Pancreas (tissue), 10 donors: ENCODE data around the gene TRAPPC3L. TPM values are rescaled to one million over a fixed set of nuclear protein-coding genes. Genes with fewer than 3 reads are reported as not detected.

Experiments
- ATAC-seq, 4 donors: fragments of 200-7000 bp; cut with Tn5 transposase; one replicate each; pipeline versions ENCODE4 v1.8.0 to v1.9.1; 2020; ENCODE audit warnings: mild to moderate bottlenecking in 4 of 4, moderate library complexity in 4 of 4
- DNase-seq, 6 donors: peaks; one replicate each; pipeline ENCODE4 v3.0.0-alpha.2; 2020
- FAIRE-seq: peaks from 2 replicates; lab custom pipeline; 2012; peaks lifted over from hg19 to GRCh38; lab: Jason Lieb, UNC
- H3K27ac ChIP-seq, 4 donors: fragments of 200-600 bp; sonication (generic); 1 replicate in 3 of 4; 2 replicates in 1 of 4; pipeline versions ENCODE4 v1.5.0 to v1.8.0; 2020
- H3K27me3 ChIP-seq, 4 donors: fragments of 200-600 bp; one replicate each; pipeline ENCODE4 v1.8.0; 2021
- H3K36me3 ChIP-seq, 3 donors: fragments of 200-600 bp; sonication (generic) in 1 of 3; one replicate each; pipeline versions ENCODE4 v1.5.0 to v1.8.0; 2020 to 2021
- H3K4me1 ChIP-seq, 3 donors: fragments of 200-600 bp; one replicate each; pipeline ENCODE4 v1.8.0; 2021
- H3K4me3 ChIP-seq, 4 donors: fragments of 200-600 bp; sonication (generic) in 2 of 4; one replicate each; pipeline versions ENCODE4 v1.5.0 to v1.8.0; 2020 to 2021
- H3K9me3 ChIP-seq, 4 donors: fragments of 200-600 bp; one replicate each; pipeline ENCODE4 v1.8.0; 2021
- WGBS, 2 donors: extraction: QIAGEN DNeasy Blood & Tissue Kit; methylation state at CpG; one replicate each; pipeline ENCODE4 v1.1.7; 2013; 5-methylcytosine and 5-hydroxymethylcytosine counted together
- intact Hi-C, 3 donors: fragments of 100-400 bp; cut with DNase I; formaldehyde crosslinking; loops; one replicate each; pipeline versions ENCODE4 v1.11.1 to v1.14.2; 2022
- polyA plus RNA-seq, 2 donors: library from polyadenylated mRNA; stranded (reverse); fragments of 200-250 nt; gene quantifications; one replicate each; pipeline ENCODE4 v1.2.3, GENCODE V29; 2013
- total RNA-seq, 6 donors: library from RNA; stranded (reverse); fragmentation: NEBNext Ultra II Directional in 4 of 6; extraction: Animal tissue kit (Norgen Biotek cat#: 25700) in 4 of 6; gene quantifications; one replicate each; pipeline versions ENCODE4 v1.2.1 to v1.2.4, GENCODE V29; 2021 to 2023
- TF ChIP-seq, protein P1 (sequence below), 4 donors: fragments of 200-600 bp; sonication (generic) in 3 of 4; IDR thresholded peaks; one replicate each; pipeline versions ENCODE4 v1.5.0 to v1.8.0; 2021; ENCODE audit warnings: antibody characterized with exemption in 4 of 4
- donor health status: healthy with polysubstance abuse.
- donor health status: DM: no; HTN: no; CAD: no; lungs with moderate emphysema.
- donor health status: DM: no; HTN: no; CAD: no.
- donor health status: control.
- donor health status: control.
- donor health status: Bipolar disorder and iron deficiency.
- donor health status: DM: yes; HTN: yes; CAD: no.
- donor health status: DM: no; HTN: no; CAD: no.
- donor health status: DM: no; HTN: no; CAD: no.
- donor health status: DM: yes; HTN: yes; CAD: no.

TRAPPC3L gene
- total and polyA plus RNA-seq, 8 donors = 0.12 TPM; not detected in 7

DNA sequence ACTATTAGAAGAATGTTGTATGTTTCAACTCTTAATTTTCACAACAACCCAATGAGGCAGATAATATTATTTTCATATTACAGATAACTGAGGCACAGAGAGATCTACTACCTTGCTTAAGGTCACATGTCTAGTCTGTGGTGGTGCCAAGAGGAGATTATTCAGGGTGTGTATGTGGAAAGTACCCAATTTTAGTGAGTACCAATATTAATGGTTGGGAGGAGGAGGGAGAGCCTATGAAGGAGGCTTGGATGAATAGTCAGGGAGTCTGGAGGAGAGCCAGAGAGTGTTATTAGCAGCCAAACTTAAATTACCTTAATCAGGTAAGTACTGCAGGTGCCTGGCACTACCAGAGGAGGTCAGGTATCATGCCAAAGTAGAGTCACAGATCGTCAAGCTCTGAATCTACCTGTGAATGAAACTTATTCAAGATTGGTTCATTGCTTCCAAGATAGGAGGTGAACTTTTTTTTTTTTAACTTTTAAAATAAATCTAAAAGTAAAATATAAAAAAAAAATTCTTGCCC is 95.2 kb downstream of the TRAPPC3L start:
- no peak for FAIRE-seq
- Histone ChIP-seq H3K4me3 (no peak overlapping the region), H3K27me3 (no peaks in the 10 kb centered on the region), H3K36me3 (no peaks in the 10 kb centered on the region), H3K9me3 (no peaks in the 10 kb centered on the region), H3K27ac (no peak overlapping the region), H3K4me1 (peaks cover 0 to 14% (median 11%) of the 10 kb centered on the region in 3 donors)
- DNase-seq = no peak
- 8 to 19% methylated on average over 1 of the region's 1 CpG for WGBS, 2 donors
- TF ChIP-seq, protein P1, sequence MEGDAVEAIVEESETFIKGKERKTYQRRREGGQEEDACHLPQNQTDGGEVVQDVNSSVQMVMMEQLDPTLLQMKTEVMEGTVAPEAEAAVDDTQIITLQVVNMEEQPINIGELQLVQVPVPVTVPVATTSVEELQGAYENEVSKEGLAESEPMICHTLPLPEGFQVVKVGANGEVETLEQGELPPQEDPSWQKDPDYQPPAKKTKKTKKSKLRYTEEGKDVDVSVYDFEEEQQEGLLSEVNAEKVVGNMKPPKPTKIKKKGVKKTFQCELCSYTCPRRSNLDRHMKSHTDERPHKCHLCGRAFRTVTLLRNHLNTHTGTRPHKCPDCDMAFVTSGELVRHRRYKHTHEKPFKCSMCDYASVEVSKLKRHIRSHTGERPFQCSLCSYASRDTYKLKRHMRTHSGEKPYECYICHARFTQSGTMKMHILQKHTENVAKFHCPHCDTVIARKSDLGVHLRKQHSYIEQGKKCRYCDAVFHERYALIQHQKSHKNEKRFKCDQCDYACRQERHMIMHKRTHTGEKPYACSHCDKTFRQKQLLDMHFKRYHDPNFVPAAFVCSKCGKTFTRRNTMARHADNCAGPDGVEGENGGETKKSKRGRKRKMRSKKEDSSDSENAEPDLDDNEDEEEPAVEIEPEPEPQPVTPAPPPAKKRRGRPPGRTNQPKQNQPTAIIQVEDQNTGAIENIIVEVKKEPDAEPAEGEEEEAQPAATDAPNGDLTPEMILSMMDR (IDR thresholded peaks at IDR 0.05) = no peak
- ATAC-seq = no peak
- intact Hi-C loops = no loop called here

- WGBS, 2 donors = 75 to 76% methylated on average over 1 of the region's 1 CpG
- FAIRE-seq (no peak), DNase-seq (no peak), ATAC-seq (no peak)
- Histone ChIP-seq H3K36me3 (no peaks in the 10 kb centered on the region), H3K4me3 (no peak overlapping the region), H3K27me3 (no peaks in the 10 kb centered on the region), H3K4me1 (peaks cover 0 to 14% (median 11%) of the 10 kb centered on the region in 3 donors), H3K27ac (no peak overlapping the region), H3K9me3 (no peaks in the 10 kb centered on the region)
- intact Hi-C loops = no loop called here
- TF ChIP-seq, protein P1 (IDR thresholded peaks at IDR 0.05) = no peak
Measured at GRCh38 chr6:116449565-116449964, 95.9 kb downstream of the TRAPPC3L start.

DNA sequence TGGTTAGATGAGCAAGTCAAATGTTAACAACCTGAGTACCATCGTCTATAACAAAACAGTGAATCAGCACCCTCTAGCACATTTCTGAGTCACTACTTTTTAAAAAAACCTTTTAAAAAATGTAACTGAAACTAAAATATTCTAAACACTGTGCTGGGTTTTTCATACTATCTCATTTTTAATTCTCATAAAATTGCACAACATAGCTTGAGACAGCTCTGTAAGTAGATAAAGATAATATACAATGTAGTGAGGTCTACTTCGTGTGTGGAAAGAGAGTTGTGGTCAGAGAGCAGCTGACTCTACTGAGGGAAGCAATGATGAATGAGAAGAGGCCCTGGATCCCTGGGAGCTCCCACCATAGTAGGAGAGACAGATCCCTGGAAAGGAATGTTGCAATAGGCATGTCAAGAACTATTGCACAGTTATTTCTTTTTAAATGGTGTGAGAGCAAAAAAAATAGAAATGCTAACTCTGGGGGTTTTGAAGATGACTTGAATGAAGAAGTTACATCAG is 97.9 kb downstream of the TRAPPC3L start:
- Histone ChIP-seq H3K9me3 (no peaks in the 10 kb centered on the region), H3K27me3 (no peaks in the 10 kb centered on the region), H3K4me3 (no peak overlapping the region), H3K36me3 (no peaks in the 10 kb centered on the region), H3K4me1 (peaks cover 0 to 14% (median 11%) of the 10 kb centered on the region in 3 donors), H3K27ac (peak overlapping the region in 1 of 4 donors; percentile 13)
- intact Hi-C loops = no loop called here
- ATAC-seq = peak in 3 of 4 donors; percentile 29 to 71 (median 52)
- no peak for FAIRE-seq
- TF ChIP-seq, protein P1 (IDR thresholded peaks at IDR 0.05) = no peak
- WGBS, 2 donors = 25 to 26% methylated on average over 2 of the region's 2 CpGs
- DNase-seq = peak in 1 of 6 donors; percentile 20

DNA sequence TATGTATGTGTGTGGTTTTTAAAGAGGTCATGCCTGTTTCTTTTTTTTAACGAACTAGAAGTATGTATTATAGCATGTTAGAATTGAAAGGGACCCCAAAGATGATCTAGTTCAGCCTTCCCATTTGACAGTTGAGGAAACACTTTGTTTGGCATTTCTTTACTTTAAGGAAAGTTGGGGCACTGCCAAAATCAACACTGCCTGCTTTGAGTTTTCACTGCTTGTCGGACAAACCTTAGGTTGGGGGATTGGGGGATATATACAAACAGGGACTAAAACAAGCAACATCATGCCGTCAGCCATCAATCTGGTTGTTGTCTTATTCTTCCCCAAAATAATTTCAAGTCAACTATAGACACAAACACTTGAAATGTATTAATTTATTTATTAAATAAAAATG is 98.4 kb downstream of the TRAPPC3L start:
- no peaks in the 10 kb centered on the region for H3K27me3 ChIP-seq
- H3K27ac ChIP-seq = peak overlapping the region in 1 of 4 donors; percentile 13
- H3K9me3 ChIP-seq = no peaks in the 10 kb centered on the region
- DNase-seq (no peak), FAIRE-seq (no peak), ATAC-seq (no peak)
- 45 to 52% methylated on average over 3 of the region's 3 CpGs for WGBS, 2 donors
- H3K36me3 ChIP-seq = no peaks in the 10 kb centered on the region
- H3K4me1 ChIP-seq = peaks cover 0 to 12% (median 11%) of the 10 kb centered on the region in 3 donors
- no peak overlapping the region for H3K4me3 ChIP-seq
- TF ChIP-seq, protein P1 (IDR thresholded peaks at IDR 0.05) = no peak
- intact Hi-C loops = no loop called here

- H3K4me1 ChIP-seq = peaks cover 0 to 11% (median 6%) of the 10 kb centered on the region in 3 donors
- WGBS, 2 donors = 70 to 86% methylated on average over 1 of the region's 1 CpG
- DNase-seq = no peak
Measured at GRCh38 chr6:116446399-116446798, 99.1 kb downstream of the TRAPPC3L start.

More at GRCh38 chr6:116446399-116446798, 99.1 kb downstream of the TRAPPC3L start:
- FAIRE-seq = no peak
- TF ChIP-seq, protein P1 (IDR thresholded peaks at IDR 0.05) = no peak
- Histone ChIP-seq H3K27ac (no peak overlapping the region), H3K4me3 (no peak overlapping the region), H3K9me3 (no peaks in the 10 kb centered on the region), H3K27me3 (no peaks in the 10 kb centered on the region), H3K36me3 (no peaks in the 10 kb centered on the region)
- peak in 2 of 4 donors; percentile 19 to 40 for ATAC-seq
- intact Hi-C loops = no loop called here
